Measurements from ENCODE around the gene HSD17B4. TPM values are rescaled to one million over a fixed set of nuclear protein-coding genes. Genes with fewer than 3 reads are reported as not detected.
A peak's percentile ranks its signal among the peaks of the same experiment; 100 is the strongest.

Gene HSD17B4
- total RNA-seq, 1 experiment from 2014 or later: 142 TPM

DNA sequence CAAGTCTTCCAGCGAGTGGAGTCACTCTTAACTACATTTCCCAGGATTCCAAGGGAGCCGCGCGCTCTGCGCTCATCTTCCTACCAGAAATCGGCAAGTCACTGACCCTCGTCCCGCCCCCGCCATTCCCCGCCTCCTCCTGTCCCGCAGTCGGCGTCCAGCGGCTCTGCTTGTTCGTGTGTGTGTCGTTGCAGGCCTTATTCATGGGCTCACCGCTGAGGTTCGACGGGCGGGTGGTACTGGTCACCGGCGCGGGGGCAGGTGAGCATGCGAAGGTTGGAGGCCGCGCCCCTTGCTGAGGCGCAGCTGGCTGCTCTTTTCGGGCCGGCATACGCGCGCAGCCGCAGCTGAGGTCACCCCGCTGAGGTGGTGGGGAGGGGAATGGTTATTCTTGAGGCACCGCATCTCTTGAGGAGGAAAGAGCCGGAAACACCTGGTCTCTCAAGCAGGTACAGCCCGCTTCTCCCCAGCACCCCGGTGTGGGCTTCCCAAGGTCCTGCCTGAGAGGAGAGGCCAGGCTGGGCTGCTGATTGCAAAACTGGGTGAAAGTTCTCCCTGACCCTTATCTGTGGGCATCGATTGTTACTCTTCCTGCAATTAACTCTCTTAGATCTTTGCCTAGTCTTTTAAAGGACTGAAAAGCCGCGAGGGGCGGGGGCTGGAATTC lies at the start of gene HSD17B4 (continued):
- TF ChIP-seq, protein P1, sequence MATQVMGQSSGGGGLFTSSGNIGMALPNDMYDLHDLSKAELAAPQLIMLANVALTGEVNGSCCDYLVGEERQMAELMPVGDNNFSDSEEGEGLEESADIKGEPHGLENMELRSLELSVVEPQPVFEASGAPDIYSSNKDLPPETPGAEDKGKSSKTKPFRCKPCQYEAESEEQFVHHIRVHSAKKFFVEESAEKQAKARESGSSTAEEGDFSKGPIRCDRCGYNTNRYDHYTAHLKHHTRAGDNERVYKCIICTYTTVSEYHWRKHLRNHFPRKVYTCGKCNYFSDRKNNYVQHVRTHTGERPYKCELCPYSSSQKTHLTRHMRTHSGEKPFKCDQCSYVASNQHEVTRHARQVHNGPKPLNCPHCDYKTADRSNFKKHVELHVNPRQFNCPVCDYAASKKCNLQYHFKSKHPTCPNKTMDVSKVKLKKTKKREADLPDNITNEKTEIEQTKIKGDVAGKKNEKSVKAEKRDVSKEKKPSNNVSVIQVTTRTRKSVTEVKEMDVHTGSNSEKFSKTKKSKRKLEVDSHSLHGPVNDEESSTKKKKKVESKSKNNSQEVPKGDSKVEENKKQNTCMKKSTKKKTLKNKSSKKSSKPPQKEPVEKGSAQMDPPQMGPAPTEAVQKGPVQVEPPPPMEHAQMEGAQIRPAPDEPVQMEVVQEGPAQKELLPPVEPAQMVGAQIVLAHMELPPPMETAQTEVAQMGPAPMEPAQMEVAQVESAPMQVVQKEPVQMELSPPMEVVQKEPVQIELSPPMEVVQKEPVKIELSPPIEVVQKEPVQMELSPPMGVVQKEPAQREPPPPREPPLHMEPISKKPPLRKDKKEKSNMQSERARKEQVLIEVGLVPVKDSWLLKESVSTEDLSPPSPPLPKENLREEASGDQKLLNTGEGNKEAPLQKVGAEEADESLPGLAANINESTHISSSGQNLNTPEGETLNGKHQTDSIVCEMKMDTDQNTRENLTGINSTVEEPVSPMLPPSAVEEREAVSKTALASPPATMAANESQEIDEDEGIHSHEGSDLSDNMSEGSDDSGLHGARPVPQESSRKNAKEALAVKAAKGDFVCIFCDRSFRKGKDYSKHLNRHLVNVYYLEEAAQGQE (IDR thresholded peaks at IDR 0.05; ENCODE audit: low read depth): no peak
- peak; percentile 96 for TF ChIP-seq EGR1 (IDR thresholded peaks at IDR 0.05; ENCODE audit: low read depth)

DNA sequence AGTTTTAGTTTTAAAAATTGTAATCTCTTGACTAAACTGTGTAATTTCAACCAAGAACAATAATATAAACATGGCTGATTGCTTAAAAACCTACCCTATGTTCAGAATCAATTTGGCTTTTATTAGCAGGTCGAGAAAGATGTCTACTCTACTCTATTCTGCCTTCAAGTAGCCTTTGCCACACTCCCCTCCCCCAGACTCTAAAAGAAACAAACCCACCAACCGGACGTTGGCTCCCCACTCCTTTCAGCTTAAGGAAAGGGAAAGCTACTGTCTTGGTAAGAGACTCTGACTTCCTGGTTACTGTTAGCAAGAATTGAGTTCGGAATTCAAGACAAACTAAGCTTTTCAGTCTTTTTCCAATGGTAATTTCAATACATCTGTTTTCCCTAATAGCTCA lies 49.7 kb upstream of the HSD17B4 start:
- H3K4me1 ChIP-seq (ENCODE audit: control insufficient read depth in 1 of 2, insufficient read depth in 2 of 2, low read length in 2 of 2): no peaks in the 10 kb centered on the region
- DNase-seq (ENCODE audit: low read depth, low spot score): no peak
- intact Hi-C loops (cut with micrococcal nuclease): no loop called here
- H3K27ac ChIP-seq (ENCODE audit: low read depth, low read length): no peak overlapping the region
- H4K20me1 ChIP-seq (ENCODE audit: insufficient read depth): no peaks in the 10 kb centered on the region
- ATAC-seq: no peak
- no peaks in the 10 kb centered on the region for H3K9me3 ChIP-seq (ENCODE audit: control insufficient read depth in 1 of 2, insufficient read depth in 1 of 2, low read depth in 1 of 2, low read length in 2 of 2)
- no peak overlapping the region for H2AFZ ChIP-seq (ENCODE audit: low read depth, low read length, poor library complexity, severe bottlenecking)
- H3K27me3 ChIP-seq (ENCODE audit: insufficient read depth, low read length): no peaks in the 10 kb centered on the region
- ChIA-PET RAD21 (ENCODE audit: low non-redundant PET in 1 of 2, low total read pairs in 2 of 2, uncharacterized antibody in 2 of 2, unreplicated experiment in 2 of 2) (no interaction called here), POLR2A (no interaction called here), CTCF (no interaction called here)
- no peak overlapping the region for H3K4me2 ChIP-seq (ENCODE audit: low read length)
- no peaks in the 10 kb centered on the region for H3K79me2 ChIP-seq (ENCODE audit: insufficient read depth, low read length)
- TF ChIP-seq EZH2phosphoT487 (IDR thresholded peaks at IDR 0.05; ENCODE audit: borderline replicate concordance) (no peak), POLR2A (IDR thresholded peaks at IDR 0.05; ENCODE audit: borderline replicate concordance, extremely low read depth, insufficient read depth, insufficient read length) (no peak), CEBPB (IDR thresholded peaks at IDR 0.05; ENCODE audit: low read depth) (no peak), EZH2 (IDR thresholded peaks at IDR 0.05) (no peak), SRF (IDR thresholded peaks at IDR 0.05; ENCODE audit: low read depth) (no peak)
- no peak overlapping the region for H3K9ac ChIP-seq (ENCODE audit: low read length)
- BruUV-seq (replicated peaks): no TSS peak
- H3K4me3 ChIP-seq (replicated peaks in 1 of 2; ENCODE audit: low read depth in 1 of 2, low read length in 2 of 2): no peak overlapping the region
- no peaks in the 10 kb centered on the region for H3K36me3 ChIP-seq (ENCODE audit: control insufficient read depth in 1 of 2, insufficient read depth in 2 of 2, low read length in 2 of 2)
- H3K9me2 ChIP-seq (ENCODE audit: insufficient read depth): no peaks in the 10 kb centered on the region

Data from HCT116 (cell line).